Urothelium cell line (cell line): Measurements from ENCODE around the gene HDAC5.
"Not testable (repeated sequence)": the region's sequence is repeated elsewhere in the genome, so short reads cannot be mapped to it uniquely, and the experiment has no call there.

Source experiments
- DNase-seq: peaks from one replicate; pipeline ENCODE4 v3.0.0; 2011; ENCODE audit warnings: low spot score, mixed read lengths
- FAIRE-seq: peaks from 2 replicates; lab custom pipeline; 2011; peaks lifted over from hg19 to GRCh38; lab: Jason Lieb, UNC

HDAC5 gene

GRCh38 chr17:44123356-44124117 lies at the start of gene HDAC5:
Gene HDAC5 (minus strand): TSS chr17:44123641. CDS start chr17:44117515, 6,126 bp downstream.
- peak; percentile 93 for FAIRE-seq
- DNase-seq = peak; percentile 96

DNA sequence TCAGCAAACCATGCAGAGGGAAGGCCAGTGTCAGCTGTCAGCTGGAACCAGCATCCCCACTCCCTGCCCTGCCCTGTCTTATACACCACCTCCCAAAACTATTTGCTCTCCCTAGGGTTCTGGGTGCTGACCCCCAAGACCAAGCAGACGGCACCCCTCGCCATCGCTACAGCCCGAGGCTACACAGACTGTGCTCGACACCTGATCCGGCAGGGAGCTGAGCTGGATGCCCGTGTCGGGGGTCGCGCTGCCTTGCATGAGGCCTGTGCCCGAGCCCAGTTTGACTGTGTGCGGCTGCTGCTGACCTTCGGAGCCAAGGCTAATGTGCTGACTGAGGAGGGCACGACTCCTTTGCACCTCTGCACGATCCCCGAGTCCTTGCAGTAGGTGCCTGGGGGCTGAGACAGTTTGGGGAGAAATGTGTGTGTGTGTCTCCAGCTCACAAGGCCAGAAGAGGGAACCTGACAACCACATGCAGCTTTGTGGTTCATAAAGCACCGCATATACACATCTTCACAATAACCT lies 48.6 kb upstream of the HDAC5 start:
- DNase-seq (no peak), FAIRE-seq (no peak)

DNA sequence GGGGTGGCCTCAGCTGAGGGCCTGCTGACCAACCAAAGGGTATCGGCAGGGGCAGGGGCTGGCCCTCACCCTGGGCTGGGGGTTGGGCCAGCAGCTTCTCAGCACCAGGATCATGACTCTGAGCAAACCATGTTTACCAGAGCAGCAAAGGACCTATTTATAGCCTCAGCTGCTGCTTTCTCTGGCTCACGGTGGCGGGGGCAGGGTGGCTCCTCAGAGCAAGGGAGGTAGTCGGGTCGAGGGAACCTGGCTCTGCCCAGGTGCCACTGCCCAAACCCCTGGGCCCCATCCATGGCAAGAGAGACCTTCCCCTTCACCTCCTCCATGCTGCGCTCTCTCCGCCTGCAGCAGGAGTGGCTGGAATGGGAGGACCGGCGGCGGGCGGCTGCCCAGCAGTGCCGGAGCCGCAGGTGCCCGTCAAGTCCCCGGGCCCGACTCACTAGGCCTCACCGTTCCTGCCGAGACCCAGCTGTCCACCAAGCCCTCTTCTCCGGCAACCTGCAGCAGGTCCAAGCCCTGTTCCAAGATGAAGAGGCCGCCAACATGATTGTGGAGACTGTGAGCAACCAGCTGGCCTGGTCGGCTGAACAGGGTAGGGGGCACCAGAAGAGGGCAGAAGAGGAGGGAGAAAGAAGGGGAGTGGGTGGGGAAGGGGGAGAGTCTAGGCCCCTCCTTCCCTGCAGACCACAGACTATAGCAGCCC lies 47.2 kb upstream of the HDAC5 start, which contains the start of gene ASB16:
Gene ASB16, plus strand, starts transcription at position 206 of the 703 bp plus-strand sequence. Its CDS starts 86 bp downstream, at position 292.
- DNase-seq = no peak

GRCh38 chr17:44170135-44170498 lies 46.7 kb upstream of the HDAC5 start:
- DNase-seq (no peak), FAIRE-seq (no peak)

More for the DNA sequence above, 47.2 kb upstream of the HDAC5 start, which contains the start of gene ASB16:
- no peak for FAIRE-seq

DNA sequence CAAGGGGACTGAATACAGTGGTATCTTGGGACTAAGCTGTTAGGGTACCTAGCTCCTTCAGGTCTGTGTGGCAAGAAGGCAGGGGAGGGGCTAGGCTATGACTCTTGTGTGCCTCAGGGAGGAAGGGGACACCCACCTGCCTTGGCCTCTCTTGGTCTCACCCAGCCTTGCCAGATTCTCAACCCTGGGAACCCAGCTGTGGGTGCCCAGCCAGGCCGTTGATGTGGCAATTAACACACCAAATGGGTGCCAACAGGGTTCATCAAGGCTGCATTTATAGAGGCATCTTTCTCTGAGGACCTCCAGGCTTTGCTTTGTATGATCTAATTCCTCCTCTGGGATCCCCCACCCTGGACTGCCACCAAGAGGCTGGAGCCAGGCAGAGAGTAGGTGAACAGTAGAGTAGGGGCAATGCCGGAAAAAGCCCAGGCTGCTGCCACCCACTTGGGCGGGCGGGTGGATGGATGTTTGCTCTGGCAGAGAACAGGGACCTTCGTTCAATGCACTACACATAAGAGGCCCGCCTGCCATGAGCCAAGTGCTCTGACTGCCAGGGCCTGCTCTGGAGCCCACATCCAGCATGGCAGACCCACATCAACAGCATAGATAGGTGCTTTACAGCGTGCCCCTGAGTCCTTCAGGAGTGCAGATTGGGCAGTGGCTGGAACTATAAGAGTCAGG lies 43.9 kb upstream of the HDAC5 start:
- no peak for FAIRE-seq
- DNase-seq = no peak

DNA sequence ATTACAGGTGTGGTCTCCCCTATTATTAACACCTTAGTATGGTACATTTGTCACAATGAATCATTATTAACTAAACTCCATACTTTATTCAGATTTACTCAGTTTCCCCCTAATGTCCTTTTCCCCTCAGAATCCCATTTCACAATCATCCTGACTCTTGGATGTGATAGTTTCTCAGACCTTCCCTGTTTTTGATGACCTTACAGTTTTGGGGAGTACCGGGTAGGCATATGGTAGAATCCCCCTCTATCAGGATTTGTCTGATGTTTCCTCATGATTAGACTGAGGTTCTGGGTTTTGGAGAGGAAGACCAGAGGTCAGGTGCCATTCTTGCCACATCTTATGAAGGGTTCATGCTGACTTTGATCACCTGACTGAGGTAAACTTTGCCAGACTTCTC lies 41.0 kb upstream of the HDAC5 start:
- no peak for DNase-seq
- FAIRE-seq = no peak

DNA sequence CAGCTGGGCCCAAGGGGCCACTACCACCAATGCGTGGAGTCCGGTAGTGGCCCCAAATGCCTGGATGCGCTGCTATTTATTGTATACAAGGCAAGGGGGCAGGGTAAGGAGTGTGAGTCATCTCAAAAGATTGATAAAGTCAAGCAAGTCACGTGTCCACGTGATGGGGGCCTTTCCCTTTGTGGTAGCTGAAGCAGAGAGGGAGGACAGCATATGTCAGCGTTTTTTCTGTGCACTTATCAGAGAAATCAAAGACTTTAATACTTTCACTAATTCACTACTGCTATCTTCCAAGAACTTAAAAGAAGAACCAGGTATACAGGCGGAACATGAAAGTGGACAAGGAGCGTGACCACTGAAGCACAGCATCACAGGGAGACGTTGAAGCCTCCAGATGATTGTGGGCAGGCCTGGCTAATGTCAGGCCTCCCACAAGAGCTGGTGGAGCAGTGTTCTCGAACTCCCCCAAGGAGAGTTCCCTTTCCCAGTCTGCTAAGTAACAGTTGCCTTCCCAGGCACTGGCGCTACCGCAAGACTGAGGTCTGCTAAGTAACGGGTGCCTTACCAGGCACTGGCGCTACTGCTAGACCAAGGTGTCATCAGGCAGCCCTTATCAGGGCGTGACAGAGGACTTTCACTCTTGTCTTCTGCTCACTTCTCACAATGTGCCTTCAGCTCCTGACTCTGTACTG lies 36.2 kb upstream of the HDAC5 start:
- FAIRE-seq (no peak), DNase-seq (no peak)

DNA sequence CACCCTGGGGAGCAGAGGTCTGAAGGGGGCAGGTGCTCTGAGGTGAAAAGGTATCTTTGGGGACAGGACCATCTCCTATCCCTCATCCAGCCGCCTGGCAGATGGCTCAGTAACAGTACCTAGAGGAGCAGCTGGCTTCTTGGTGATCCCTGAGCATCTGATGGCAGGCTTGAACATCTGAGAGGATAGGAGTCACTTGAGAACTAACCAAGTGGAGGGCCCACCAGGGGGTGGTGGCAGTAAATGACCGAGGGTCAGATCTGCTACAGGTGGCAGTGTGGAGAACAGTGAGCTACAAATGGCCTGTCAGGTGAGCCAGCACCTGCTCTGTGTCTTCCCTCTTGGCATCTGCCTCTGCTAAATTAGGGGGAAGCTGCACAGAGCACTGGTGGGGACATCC lies 32.0 kb upstream of the HDAC5 start:
- no peak for DNase-seq
- no peak for FAIRE-seq

DNA sequence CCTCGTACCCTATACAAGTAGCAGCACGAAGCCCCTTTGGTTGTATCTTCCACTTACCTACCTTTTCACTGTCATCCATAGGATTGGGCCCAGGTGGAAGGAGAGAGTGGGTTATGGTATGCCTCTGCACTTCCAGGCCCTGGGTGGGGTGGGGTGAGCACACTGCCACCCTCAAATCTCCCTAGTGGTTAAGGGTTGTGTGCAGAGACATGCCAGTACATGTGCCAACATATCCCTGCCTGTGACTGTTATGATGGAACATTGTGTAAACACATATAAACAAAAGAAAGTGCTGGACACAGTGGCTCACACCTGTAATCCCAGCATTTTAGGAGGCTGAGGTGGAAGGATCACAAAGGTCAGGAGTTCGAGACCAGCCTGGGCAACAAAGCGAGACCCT lies 29.4 kb upstream of the HDAC5 start:
- DNase-seq (no peak), FAIRE-seq (no peak)

GRCh38 chr17:44149750-44150329 lies 26.4 kb upstream of the HDAC5 start:
- no peak for DNase-seq
- no peak for FAIRE-seq

GRCh38 chr17:44149066-44149465 lies 25.6 kb upstream of the HDAC5 start:
- DNase-seq, FAIRE-seq: not testable (repeated sequence)

DNA sequence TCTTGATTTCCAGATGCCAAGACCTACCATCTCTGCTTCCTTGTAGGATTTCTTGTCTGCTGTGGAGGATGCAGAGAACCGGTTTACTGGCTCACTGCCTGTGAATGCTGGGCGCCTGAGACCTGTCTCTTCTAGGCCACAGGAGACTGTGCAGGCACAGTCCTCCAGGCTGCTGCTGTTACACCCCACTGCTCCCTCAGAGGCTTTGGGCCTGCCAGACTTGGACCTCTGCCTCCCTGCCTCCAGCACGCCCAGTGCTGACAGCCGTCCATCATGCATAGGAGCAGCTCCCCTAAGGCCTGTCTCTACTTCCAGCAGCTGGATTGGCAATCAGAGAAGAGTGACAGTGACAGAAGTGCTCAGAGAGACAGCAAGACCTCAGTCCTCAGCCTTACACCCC lies 24.4 kb upstream of the HDAC5 start:
- no peak for FAIRE-seq
- no peak for DNase-seq

DNA sequence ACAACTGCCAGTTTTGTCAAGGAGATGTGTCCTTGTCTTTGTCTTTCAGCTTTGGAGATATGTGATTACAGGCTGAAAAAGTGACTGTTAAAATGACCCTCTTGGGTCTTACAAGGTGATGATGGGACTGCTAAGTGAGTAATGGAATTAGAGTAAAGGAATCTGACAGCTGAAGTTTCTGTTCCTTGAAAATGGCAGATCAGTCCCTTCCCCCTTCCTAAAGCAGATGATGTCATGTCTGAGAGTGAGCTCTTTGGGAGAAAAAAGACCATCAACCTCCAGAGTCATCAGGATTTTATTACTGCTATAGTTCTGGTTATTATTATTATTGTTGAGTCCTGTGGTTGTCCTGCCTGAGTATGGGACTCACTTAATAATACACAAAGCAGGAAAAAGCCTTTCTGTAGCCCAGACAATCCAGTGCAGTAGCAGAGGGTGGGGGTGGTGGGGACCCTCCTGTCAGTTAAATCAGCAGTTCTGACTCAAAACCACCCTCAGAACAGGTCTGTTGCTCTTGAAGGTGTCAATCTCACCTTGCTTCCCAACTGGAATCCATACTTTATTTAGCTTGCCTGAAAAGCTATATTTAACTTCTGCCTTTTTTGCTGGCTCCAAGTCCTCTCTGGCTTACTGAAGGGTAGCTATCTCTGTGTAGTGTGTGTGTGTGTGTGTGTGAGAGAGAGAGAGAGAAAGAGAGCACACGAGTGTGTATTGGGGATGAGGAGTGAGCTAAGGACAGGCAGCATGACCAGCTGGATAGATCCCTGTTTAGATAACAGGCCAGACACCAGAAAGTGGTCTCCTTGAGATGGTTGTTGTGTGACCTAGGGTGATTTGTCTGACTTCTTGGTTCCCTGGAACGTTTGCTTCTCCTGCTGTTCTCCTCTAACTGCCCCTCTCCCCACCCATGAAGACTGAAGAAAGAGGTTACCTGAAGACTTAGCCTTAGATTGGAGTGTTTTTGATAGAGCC lies 23.2 kb upstream of the HDAC5 start:
- DNase-seq = no peak
- no peak for FAIRE-seq

GRCh38 chr17:44144966-44145739 lies 21.7 kb upstream of the HDAC5 start:
- FAIRE-seq (no peak), DNase-seq (no peak)

- FAIRE-seq, DNase-seq: not testable (repeated sequence)
These were observed 20.5 kb upstream of the HDAC5 start for GRCh38 chr17:44143921-44144320.

DNA sequence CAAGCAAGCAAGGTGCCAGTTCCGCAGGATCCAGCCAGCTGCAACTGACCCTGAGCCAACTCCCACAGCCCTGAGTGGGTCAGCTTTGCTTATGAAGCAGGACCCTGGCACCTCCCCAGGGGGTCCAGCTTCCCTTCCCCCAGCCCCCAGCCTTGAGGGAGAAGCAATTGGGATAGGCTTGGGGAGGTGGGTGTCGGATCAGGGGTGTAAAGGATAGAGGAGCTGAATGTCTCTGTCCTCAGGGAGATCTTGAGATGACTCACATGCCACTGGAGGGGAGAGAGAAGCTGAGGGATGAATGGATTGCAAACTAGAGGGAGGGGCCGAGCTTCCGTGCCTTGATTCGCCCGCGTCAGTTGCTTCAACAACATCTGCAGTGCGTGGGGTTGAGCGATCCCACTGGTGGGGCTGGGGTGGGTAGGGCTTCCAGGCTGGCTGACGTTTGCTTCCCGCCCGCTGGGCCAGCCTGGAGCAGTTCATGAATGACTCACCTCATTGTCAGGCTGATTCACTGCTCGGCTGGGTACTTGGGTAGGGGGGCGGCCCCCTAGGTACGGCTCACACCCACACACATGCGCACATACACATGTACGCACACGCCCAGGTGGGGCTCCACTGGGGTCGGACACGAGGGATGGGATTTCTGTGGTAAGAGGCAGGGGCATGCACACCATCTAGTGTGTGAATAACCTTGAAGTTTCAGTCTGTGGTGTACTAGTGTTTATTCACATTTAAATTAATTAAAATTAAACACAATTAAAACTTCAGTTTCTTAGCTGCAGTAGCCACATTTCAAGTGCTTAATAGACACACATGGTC lies 14.7 kb upstream of the HDAC5 start:
- FAIRE-seq (peak; percentile 55), DNase-seq (peak; percentile 98)

- FAIRE-seq = no peak
- no peak for DNase-seq
These were observed 11.5 kb upstream of the HDAC5 start for GRCh38 chr17:44134752-44135568.
